IPS-20b (cell line): Measurements from ENCODE around the gene SUN2.
A peak's percentile ranks its signal among the peaks of the same experiment; 100 is the strongest.

ENCODE experiments used
- H3K27ac ChIP-seq: one replicate; pipeline ENCODE4 v1.5.1; 2013; ENCODE audit warnings: low read length
- H3K27me3 ChIP-seq: 2 replicates; pipeline ENCODE4 v1.6.1; 2013; ENCODE audit warnings: mild to moderate bottlenecking, low read length, inconsistent platforms; ENCODE audit not compliant: insufficient read depth
- H3K36me3 ChIP-seq: 2 replicates; pipeline ENCODE4 v1.6.1; 2013; ENCODE audit warnings: low read depth, mild to moderate bottlenecking, inconsistent platforms, low read length, moderate library complexity; ENCODE audit not compliant: insufficient read depth
- H3K4me1 ChIP-seq: 2 replicates; pipeline ENCODE4 v1.6.1; 2013; ENCODE audit warnings: mild to moderate bottlenecking, control low read depth, inconsistent platforms, low read length, moderate library complexity; ENCODE audit not compliant: insufficient read depth
- H3K4me3 ChIP-seq: 2 replicates; pipeline ENCODE4 v1.5.1; 2013; ENCODE audit warnings: mild to moderate bottlenecking, low read length, inconsistent platforms
- H3K9ac ChIP-seq: 2 replicates; pipeline ENCODE4 v1.6.1; 2013; ENCODE audit warnings: low read depth, mild to moderate bottlenecking, inconsistent platforms, low read length, moderate library complexity
- H3K9me3 ChIP-seq: 2 replicates; pipeline ENCODE4 v1.6.1; 2013; ENCODE audit warnings: mild to moderate bottlenecking, low read depth, low read length, inconsistent platforms; ENCODE audit not compliant: insufficient read depth

Gene SUN2

DNA sequence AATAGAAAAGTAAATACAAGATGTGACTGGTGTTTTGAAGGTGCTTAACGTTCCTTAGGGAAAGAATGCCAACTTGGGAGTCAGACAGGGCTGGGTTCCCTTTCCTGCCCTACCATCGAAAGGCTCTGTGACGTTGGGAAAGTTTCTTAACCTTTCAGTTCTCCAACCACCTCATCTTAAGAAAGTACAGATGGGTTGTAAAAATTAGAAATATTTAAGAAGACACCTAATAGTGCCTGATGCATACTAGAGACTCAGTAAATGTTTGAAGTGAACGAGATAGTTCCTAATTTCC is 49.0 kb downstream of the SUN2 start:
- peak overlapping the region; percentile 76 for H3K9ac ChIP-seq
- peaks cover 18% of the 10 kb centered on the region for H3K36me3 ChIP-seq
- H3K4me3 ChIP-seq = peak overlapping the region; percentile 88
- no peak overlapping the region for H3K27ac ChIP-seq
- H3K4me1 ChIP-seq = peaks cover 25% of the 10 kb centered on the region
- no peaks in the 10 kb centered on the region for H3K9me3 ChIP-seq
- H3K27me3 ChIP-seq = peaks cover under 1% of the 10 kb centered on the region; the same call in 1 of the 2 replicates

DNA sequence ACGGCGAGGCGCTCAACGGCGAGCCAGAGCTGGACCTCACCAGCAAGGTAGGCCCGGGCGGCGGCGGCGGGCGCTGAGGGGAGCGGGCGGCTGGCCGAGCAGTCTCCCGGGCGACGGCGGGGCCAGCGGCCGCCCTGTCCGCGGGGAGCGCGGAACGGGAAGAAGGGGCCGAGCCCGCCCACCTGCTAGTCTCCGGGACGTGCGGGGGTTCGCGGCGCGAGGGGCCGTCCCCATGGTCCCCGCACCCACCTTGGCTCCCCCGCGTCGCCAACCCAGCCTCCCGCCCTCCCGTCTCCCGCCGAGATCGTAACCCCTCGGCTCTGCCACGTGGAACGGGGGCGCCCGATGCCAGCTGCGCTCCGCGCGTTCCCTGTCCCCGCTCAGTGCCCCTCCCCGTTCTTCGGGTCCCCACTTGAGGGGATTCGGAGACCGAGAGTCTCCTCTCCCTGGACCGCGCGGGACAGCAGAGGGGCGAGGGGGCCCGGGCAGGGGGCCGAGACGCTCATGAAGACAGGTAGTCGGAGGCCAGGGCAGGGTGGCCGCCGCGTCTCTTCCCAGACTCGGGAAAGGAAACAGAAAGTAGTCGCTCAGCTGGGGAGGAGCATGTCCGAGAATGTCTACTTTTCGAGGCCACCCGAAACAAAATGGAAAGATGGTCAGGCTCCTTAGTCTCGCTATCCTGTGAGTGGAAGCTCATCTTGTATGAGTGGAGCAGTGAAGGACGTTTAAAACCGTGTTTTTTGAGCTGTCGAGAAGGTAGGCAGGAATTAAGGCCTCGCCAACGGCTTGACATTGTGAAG is 49.5 kb downstream of the SUN2 start:
- Histone ChIP-seq H3K36me3 (peaks cover 17% of the 10 kb centered on the region), H3K9me3 (no peaks in the 10 kb centered on the region), H3K4me1 (peaks cover 28% of the 10 kb centered on the region), H3K27ac (no peak overlapping the region), H3K9ac (peak overlapping the region; percentile 76), H3K4me3 (peak overlapping the region; percentile 88), H3K27me3 (peaks cover 5% of the 10 kb centered on the region; the same call in 1 of the 2 replicates)

DNA sequence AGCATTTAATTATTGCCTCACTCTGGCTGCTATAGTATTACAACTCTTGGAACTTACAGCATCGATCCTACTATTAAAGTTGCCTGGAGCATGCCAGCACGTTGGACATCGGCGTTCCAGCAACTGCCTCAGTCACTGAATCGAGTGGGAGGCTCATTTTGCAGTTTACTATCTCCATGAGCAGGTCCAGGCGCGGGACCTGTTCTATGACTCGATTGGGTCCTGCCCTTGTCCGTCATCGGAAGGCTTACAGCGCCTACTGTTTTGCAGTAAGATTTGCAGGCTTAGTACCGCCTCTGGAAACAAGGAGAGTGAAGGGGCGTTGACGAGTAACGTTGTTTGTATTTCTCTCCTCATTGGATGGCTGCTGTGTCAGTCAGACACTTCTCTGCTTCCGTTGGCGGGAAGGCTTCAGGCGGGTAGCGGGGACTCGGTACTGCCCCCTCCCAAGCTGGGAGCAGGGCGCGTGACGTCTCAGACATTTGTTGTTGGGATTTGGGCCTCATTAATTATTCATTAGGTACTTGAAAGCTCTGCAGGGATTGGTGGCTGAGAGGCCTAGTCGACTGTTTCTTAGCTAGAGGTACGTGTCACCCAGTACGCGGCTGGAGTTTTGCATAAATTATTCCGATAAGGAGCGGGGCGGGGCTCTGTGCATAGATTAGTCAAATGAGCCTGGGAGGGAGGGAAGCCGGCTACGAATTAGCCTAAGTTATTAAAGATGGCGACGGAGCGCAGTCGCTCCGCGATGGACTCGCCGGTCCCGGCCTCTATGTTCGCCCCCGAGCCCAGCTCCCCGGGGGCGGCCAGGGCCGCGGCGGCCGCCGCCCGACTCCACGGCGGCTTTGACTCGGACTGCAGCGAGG is 50.3 kb downstream of the SUN2 start, which contains the start of gene GTPBP1:
TSS of gene GTPBP1 (plus strand) at position 710 of the 866 bp plus-strand sequence. CDS start at position 722, 12 bp downstream.
- Histone ChIP-seq H3K36me3 (peaks cover 12% of the 10 kb centered on the region), H3K9me3 (no peaks in the 10 kb centered on the region), H3K4me1 (peaks cover 28% of the 10 kb centered on the region), H3K9ac (peak within 1 kb of the TSS; percentile 76), H3K27ac (peak within 1 kb of the TSS; percentile 10), H3K4me3 (peak within 1 kb of the TSS; percentile 88), H3K27me3 (peaks cover 5% of the 10 kb centered on the region; the same call in 1 of the 2 replicates)

DNA sequence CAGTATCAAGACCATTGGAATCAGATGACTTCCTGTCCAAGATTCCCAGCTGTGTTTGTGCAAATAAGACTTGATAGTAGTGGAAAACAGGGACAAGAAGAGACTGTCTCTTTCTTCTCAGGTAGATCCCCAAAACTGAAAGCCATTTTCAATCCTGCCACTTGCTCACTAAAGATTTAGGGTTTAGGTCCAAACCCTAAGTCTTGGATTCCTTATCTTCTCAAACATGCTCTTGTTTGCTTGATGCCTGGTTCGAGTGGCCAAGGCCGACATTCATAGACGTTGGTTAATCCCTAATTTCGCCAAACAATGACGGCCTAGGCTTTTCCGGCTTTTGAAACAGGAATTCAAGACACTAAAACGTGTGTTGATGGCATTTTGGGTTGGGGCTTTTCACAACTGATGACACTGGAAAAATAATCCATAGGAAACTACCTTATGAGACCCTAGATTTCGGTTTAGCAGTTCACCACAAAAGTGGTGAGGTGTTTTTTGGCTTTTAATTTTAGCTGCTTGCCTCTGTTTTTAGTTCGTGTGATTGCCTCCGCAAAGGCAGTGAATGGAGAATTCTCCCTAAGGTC is 51.1 kb downstream of the SUN2 start:
- peak overlapping the region; percentile 10 for H3K27ac ChIP-seq
- peak overlapping the region; percentile 54 for H3K4me3 ChIP-seq
- peaks cover 5% of the 10 kb centered on the region for H3K36me3 ChIP-seq
- no peaks in the 10 kb centered on the region for H3K9me3 ChIP-seq
- H3K27me3 ChIP-seq = peaks cover 5% of the 10 kb centered on the region; the same call in 1 of the 2 replicates
- H3K9ac ChIP-seq = peak overlapping the region; percentile 72; the same call in 1 of the 2 replicates
- H3K4me1 ChIP-seq = peaks cover 28% of the 10 kb centered on the region

DNA sequence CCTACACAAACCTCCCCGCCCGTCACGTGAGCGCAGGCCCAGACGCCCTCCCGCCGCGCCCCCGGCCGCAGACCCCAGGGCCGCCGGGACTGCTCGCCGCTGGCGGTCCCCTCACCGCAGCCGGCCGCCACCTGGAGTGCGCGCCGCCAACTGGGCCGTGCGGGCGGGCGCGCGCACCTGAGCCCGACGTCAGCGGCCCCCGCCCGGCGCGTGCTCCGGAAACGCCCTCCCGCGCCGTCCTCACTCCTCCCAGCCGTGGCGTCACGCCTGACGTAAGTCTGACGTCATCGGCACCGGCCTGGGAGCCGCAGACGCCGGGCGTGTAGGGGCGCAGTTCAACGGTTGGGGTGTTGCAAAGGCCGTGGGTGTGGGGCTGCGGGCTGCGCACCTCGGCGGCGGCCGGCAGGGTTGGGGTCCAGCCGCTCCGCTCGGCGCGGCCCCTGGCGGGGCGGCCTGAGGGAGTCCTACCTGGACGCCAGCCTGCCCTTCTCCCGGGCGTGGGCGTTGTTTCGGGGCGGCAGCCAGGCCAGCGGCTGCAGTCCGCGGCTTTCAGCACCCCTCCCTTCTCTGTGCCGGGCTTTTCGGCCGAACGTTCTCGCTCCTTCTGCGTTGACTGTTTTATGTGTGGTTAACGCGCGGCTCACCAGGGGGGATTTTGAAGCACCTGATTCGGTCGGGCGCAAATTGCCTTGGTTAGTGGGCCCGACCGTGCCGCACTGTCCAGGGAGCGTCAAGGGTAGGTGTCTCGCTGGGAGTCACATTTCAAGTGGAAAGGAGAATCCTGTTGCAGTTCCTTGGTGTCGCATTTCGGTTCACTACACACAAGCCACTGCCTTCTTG is 54.8 kb downstream of the SUN2 start, which contains the start of gene JOSD1:
TSS of gene JOSD1 (minus strand) at position 155 of the 840 bp plus-strand sequence. CDS start 956 bp downstream, outside the sequence.
- Histone ChIP-seq H3K4me3 (peak within 1 kb of the TSS; percentile 84), H3K4me1 (peaks cover 23% of the 10 kb centered on the region), H3K9me3 (no peaks in the 10 kb centered on the region), H3K27me3 (peaks cover 5% of the 10 kb centered on the region; the same call in 1 of the 2 replicates), H3K36me3 (peaks cover 4% of the 10 kb centered on the region; the same call in 1 of the 2 replicates), H3K9ac (peak within 1 kb of the TSS; percentile 86), H3K27ac (no peak within 1 kb of the TSS)

DNA sequence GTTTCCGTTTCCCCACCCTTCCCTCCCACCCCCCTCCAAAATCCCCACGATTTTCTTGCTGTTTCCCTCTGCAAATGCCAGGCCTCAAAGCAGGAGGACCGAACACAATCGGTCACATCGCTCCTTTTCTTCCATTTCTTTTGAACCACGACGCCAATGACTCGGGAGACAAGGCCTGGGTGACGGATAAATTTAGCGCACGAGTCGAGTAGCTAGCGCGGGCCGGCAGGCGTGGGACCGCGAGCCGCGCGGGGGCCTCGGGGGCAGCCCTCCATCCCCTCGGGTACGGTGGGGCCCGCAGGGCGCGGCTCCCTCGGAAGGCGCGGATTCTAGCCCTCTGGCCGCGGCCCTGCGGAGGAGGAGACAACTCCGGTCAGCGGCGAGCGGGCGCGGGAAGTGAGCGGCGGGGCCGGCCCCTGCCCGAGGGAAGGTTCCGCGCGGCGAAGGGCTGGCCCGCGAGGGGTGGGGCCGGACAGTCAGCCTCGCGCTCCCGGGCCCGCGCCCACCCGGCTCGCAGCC is 55.5 kb downstream of the SUN2 start:
- H3K4me1 ChIP-seq = peaks cover 23% of the 10 kb centered on the region
- no peak overlapping the region for H3K27ac ChIP-seq
- peak overlapping the region; percentile 86; the same call in 1 of the 2 replicates for H3K9ac ChIP-seq
- peaks cover 5% of the 10 kb centered on the region; the same call in 1 of the 2 replicates for H3K27me3 ChIP-seq
- peak overlapping the region; percentile 84 for H3K4me3 ChIP-seq
- peaks cover 4% of the 10 kb centered on the region; the same call in 1 of the 2 replicates for H3K36me3 ChIP-seq
- no peaks in the 10 kb centered on the region for H3K9me3 ChIP-seq

DNA sequence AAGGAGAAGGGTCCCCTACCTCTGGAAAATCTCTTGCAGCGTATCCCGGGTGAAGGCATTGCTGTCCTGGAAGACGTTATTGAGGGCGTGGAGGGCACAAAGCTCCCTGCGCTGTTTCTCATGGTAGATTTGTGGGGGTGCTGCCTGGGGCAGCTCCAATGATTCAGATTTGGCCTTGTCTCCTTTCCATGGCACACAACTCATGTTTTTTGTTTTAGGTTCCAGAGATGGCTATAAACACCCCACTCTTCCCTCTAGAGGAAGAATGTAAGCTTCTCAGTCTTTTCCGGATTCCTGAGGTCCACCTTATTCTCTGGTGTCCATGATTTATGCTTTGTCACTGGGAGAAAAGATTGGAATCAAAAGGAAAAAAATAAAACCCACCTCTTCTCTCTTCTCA is 56.0 kb downstream of the SUN2 start:
- Histone ChIP-seq H3K36me3 (peaks cover 4% of the 10 kb centered on the region; the same call in 1 of the 2 replicates), H3K27me3 (peaks cover 5% of the 10 kb centered on the region; the same call in 1 of the 2 replicates), H3K4me3 (peak overlapping the region; percentile 84), H3K4me1 (peaks cover 20% of the 10 kb centered on the region), H3K9ac (peak overlapping the region; percentile 86; the same call in 1 of the 2 replicates), H3K27ac (no peak overlapping the region), H3K9me3 (no peaks in the 10 kb centered on the region)

DNA sequence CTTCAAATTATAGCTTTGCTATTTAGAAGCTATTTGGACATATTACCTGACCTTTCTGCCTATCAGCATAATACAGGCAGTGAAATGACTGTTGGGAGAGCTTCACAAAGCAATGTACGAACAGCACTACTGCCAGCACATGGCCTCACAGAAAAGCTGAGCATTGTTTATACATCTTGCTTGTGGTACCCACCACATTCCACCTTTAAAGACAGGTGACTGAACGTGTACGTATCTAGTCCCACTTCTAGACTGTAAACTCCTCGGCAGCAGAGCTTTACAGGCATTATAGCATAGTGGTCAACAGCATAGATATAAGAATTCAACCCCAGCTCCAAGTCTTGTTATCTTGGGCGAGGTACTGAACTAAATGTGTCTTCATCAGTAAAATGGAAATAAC is 56.7 kb downstream of the SUN2 start:
- Histone ChIP-seq H3K4me1 (peaks cover 17% of the 10 kb centered on the region), H3K27me3 (peaks cover 5% of the 10 kb centered on the region; the same call in 1 of the 2 replicates), H3K4me3 (peak overlapping the region; percentile 84), H3K9ac (peak overlapping the region; percentile 86; the same call in 1 of the 2 replicates), H3K9me3 (no peaks in the 10 kb centered on the region), H3K27ac (no peak overlapping the region), H3K36me3 (peaks cover 4% of the 10 kb centered on the region; the same call in 1 of the 2 replicates)

DNA sequence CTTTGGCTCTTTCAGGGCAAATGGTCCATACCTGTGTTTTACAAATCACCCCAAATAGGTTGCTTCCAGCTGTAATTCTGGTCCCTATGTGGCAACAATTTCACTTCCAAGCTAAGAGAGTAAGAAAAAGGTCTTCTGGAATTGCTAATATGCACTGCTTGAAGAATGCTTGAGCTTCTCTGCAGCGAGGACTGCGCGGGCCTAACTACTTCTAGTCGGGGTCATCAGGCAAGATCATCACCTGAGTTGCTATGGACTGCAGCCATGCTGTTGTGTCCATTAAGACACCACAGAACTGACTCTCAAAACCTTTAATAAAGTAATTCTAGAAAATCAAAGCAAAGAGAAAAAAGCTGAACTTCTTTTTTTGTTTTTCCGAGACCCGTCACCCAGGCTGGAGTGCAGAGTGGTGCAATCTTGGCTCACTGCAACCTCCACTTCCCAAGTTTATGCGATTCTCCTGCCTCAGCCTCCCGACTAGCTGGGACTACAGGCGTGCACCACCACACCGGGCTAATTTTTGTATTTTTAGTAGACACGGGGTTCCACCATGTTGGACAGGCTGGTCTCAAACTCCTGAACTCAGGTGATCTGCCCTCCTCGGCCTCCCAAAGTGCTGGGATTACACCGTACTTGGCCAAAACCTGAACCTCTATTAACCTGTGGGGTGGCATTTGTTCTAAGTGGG is 57.2 kb downstream of the SUN2 start:
- Histone ChIP-seq H3K27ac (no peak overlapping the region), H3K9me3 (no peaks in the 10 kb centered on the region), H3K4me3 (peak overlapping the region; percentile 84), H3K4me1 (peaks cover 17% of the 10 kb centered on the region), H3K27me3 (peaks cover 5% of the 10 kb centered on the region; the same call in 1 of the 2 replicates), H3K9ac (no peak overlapping the region), H3K36me3 (peaks cover 4% of the 10 kb centered on the region; the same call in 1 of the 2 replicates)
